HL-60 (cell line): ENCODE data around the gene MCM3AP.

ENCODE experiments used
- CTCF ChIP-seq: IDR thresholded peaks from one replicate; pipeline ENCODE4 v1.5.1; 2011; ENCODE audit warnings: low read length, control low read depth, inconsistent platforms; ENCODE audit not compliant: insufficient read depth
- GABPA ChIP-seq: IDR thresholded peaks from 2 replicates; pipeline ENCODE4 v1.6.1; 2012; ENCODE audit warnings: low read depth
- REST ChIP-seq: IDR thresholded peaks from 2 replicates; pipeline ENCODE4 v1.6.1; 2012; ENCODE audit warnings: low read depth; ENCODE audit not compliant: insufficient replicate concordance
- SPI1 ChIP-seq: IDR thresholded peaks from 2 replicates; pipeline ENCODE4 v1.6.1; 2012; ENCODE audit warnings: low read depth, mild to moderate bottlenecking, borderline replicate concordance

GRCh38 chr21:46196733-46197132 is 88.7 kb downstream of the MCM3AP start:
- TF ChIP-seq CTCF = no peak
- TF ChIP-seq GABPA = no peak
- no peak for TF ChIP-seq REST
- TF ChIP-seq SPI1 = no peak
